DOHH2 (cell line): ENCODE data around the gene SLC9A9.

Experiments
- EZH2phosphoT487 ChIP-seq: fragments of 200-600 bp; sonication (generic); IDR thresholded peaks from 2 replicates; pipeline ENCODE4 v1.6.1; 2017; ENCODE audit warnings: borderline replicate concordance, mild to moderate bottlenecking, antibody characterized with exemption, low read length, moderate library complexity, mixed read lengths
- TF ChIP-seq, protein P1 (sequence below): fragments of 200-600 bp; sonication (generic); IDR thresholded peaks from one replicate; pipeline ENCODE4 v1.5.1; 2014; ENCODE audit warnings: antibody characterized with exemption, mild to moderate bottlenecking, low read depth, low read length; ENCODE audit not compliant: poor library complexity, severe bottlenecking

DNA sequence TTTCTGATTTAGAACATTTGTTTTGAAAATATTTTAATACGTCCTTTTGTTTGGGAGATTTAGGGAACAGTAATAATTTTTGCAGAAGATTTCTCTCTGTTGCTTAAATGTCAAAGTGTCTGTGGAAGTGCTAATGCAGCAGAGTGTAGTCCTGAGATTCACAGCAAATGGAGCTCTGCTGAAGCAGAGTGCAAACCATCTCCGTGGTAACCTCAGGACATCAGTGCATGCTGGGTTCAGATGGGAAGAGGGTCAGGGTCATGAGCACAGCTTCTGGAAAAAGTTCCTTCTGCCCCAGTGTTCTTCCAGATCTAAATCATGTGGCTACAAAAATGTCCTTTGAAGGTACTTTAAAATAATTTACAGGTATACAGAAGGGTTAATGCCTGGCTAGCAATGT, 39.9 kb upstream of the SLC9A9 start:
- TF ChIP-seq, protein P1, sequence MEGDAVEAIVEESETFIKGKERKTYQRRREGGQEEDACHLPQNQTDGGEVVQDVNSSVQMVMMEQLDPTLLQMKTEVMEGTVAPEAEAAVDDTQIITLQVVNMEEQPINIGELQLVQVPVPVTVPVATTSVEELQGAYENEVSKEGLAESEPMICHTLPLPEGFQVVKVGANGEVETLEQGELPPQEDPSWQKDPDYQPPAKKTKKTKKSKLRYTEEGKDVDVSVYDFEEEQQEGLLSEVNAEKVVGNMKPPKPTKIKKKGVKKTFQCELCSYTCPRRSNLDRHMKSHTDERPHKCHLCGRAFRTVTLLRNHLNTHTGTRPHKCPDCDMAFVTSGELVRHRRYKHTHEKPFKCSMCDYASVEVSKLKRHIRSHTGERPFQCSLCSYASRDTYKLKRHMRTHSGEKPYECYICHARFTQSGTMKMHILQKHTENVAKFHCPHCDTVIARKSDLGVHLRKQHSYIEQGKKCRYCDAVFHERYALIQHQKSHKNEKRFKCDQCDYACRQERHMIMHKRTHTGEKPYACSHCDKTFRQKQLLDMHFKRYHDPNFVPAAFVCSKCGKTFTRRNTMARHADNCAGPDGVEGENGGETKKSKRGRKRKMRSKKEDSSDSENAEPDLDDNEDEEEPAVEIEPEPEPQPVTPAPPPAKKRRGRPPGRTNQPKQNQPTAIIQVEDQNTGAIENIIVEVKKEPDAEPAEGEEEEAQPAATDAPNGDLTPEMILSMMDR, result no peak
- TF ChIP-seq EZH2phosphoT487, result no peak
